Naive thymus-derived CD4-positive, alpha-beta T cell (primary cell): ENCODE data around the gene FBXO40. TPM values are rescaled to one million over a fixed set of nuclear protein-coding genes. Genes with fewer than 3 reads are reported as not detected.
A peak's percentile ranks its signal among the peaks of the same experiment; 100 is the strongest.

Experiments
- ATAC-seq: fragments of 150-1000 bp; cut with Tn5 transposase; 2 replicates; pipeline ENCODE4 v1.10.0; 2021; ENCODE audit warnings: mild to moderate bottlenecking, moderate library complexity
- CTCF ChIA-PET: fragments of 350-600 bp; sonication (Branson Sonifier 250); formaldehyde crosslinking; loops from one replicate; lab custom pipeline; 2021; ENCODE audit warnings: antibody characterized with exemption; lab: Charles Lee
- POLR2A ChIA-PET: fragments of 350-600 bp; sonication (Branson Sonifier 250); formaldehyde crosslinking; loops from one replicate; lab custom pipeline; 2021; ENCODE audit warnings: antibody characterized with exemption, inconsistent platforms; lab: Charles Lee
- DNase-seq, 9 donors: peaks; one replicate each; pipeline versions ENCODE4 v3.0.0 to v3.0.0-alpha.2; 2020 to 2022; ENCODE audit warnings: mixed read lengths in 1 of 9
- H3K27ac ChIP-seq: one replicate; pipeline ENCODE4 v1.7.0; 2013; ENCODE audit warnings: mild to moderate bottlenecking, low read depth, low read length, moderate library complexity
- H3K27me3 ChIP-seq, 2 donors: one replicate each; pipeline ENCODE4 v1.7.0; 2013; ENCODE audit warnings: low read length in 2 of 2, mild to moderate bottlenecking in 2 of 2, moderate library complexity in 2 of 2; ENCODE audit not compliant: control insufficient read depth in 2 of 2, insufficient read depth in 2 of 2
- H3K36me3 ChIP-seq, 3 experiments: 1 replicate in 2 of 3; 2 replicates in 1 of 3; pipeline ENCODE4 v1.7.0; 2013; ENCODE audit warnings: low read length in 3 of 3, mild to moderate bottlenecking in 3 of 3, moderate library complexity in 1 of 3; ENCODE audit not compliant: insufficient read depth in 3 of 3, control insufficient read depth in 2 of 3
- H3K4me1 ChIP-seq, 2 donors: one replicate each; pipeline ENCODE4 v1.7.0; 2013; ENCODE audit warnings: low read length in 2 of 2, mild to moderate bottlenecking in 2 of 2, moderate library complexity in 1 of 2; ENCODE audit not compliant: control insufficient read depth in 2 of 2, insufficient read depth in 2 of 2
- H3K4me3 ChIP-seq: 2 replicates; pipeline ENCODE4 v1.7.0; 2013; ENCODE audit warnings: mild to moderate bottlenecking, low read length
- H3K9me3 ChIP-seq, 3 experiments: 1 replicate in 2 of 3; 2 replicates in 1 of 3; pipeline ENCODE4 v1.7.0; 2013; ENCODE audit warnings: low read length in 3 of 3; ENCODE audit not compliant: control insufficient read depth in 2 of 3
- H3K27ac Mint-ChIP-seq, 9 donors: one replicate each; pipeline ENCODE4 v1.8.0; 2020 to 2022; ENCODE audit warnings: mixed read lengths in 9 of 9, mild to moderate bottlenecking in 8 of 9, moderate library complexity in 5 of 9, inconsistent platforms in 2 of 9
- H3K27me3 Mint-ChIP-seq, 5 donors: one replicate each; pipeline ENCODE4 v1.8.0; 2021 to 2022; ENCODE audit warnings: mixed read lengths in 5 of 5, mild to moderate bottlenecking in 1 of 5
- H3K36me3 Mint-ChIP-seq, 5 donors: one replicate each; pipeline ENCODE4 v1.8.0; 2020 to 2022; ENCODE audit warnings: mixed read lengths in 5 of 5, mild to moderate bottlenecking in 3 of 5, inconsistent platforms in 1 of 5
- H3K4me1 Mint-ChIP-seq, 7 donors: one replicate each; pipeline ENCODE4 v1.8.0; 2020 to 2022; ENCODE audit warnings: mixed read lengths in 7 of 7, mild to moderate bottlenecking in 3 of 7, inconsistent platforms in 1 of 7
- H3K4me3 Mint-ChIP-seq, 10 donors: one replicate each; pipeline ENCODE4 v1.8.0; 2020 to 2022; ENCODE audit warnings: mild to moderate bottlenecking in 10 of 10, mixed read lengths in 10 of 10, moderate library complexity in 6 of 10, inconsistent platforms in 2 of 10
- H3K9me3 Mint-ChIP-seq, 11 donors: one replicate each; pipeline ENCODE4 v1.8.0; 2020 to 2022; ENCODE audit warnings: mixed read lengths in 11 of 11, mild to moderate bottlenecking in 4 of 11, inconsistent platforms in 1 of 11, moderate library complexity in 1 of 11
- intact Hi-C, 2 donors: fragments of 100-400 bp; cut with micrococcal nuclease; formaldehyde crosslinking; loops; one replicate each; pipeline ENCODE4 v1.15.1; 2023
- polyA plus RNA-seq, 2 donors: library from polyadenylated mRNA; unstranded; fragments of 300-500 nt; fragmentation: Illumina TruSeq; gene quantifications; one replicate each; pipeline ENCODE4 v1.2.3, GENCODE V29; 2021
- total RNA-seq, 6 experiments: library from RNA in 5 of 6; stranded (reverse) in 5 of 6; gene quantifications; 1 replicate in 5 of 6; 2 replicates in 1 of 6; pipeline ENCODE4 v1.2.3 and lab custom pipeline; 2021 to 2026

Gene FBXO40
- total and polyA plus RNA-seq, 7 experiments from 2014 or later = 0.12 to 0.17 TPM; not detected in 5

DNA sequence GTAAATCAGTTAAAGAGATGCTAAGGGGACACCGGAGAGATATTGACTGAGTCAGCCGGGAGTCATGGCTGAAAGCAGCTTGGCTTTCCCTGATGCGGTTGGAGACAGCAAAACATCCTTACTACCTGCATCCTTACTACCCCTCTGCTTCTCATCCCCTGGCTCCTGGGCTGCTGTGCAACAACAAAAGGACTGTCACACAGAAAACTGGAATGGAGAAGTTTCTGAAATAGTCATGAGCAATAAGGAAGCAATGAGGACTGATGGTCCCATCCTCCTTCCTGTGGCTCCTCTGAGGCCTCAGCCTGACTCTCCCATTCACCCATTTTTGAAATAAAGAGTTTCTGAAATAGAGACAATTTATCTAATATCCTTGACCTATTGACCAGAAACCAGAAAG lies 66.4 kb downstream of the FBXO40 start:
- H3K9me3 ChIP-seq = no peaks in the 10 kb centered on the region
- no peak for DNase-seq
- peaks cover 46 to 74% (median 65%) of the 10 kb centered on the region in 7 donors for H3K4me1 Mint-ChIP-seq
- H3K27ac ChIP-seq = peak overlapping the region; percentile 90
- H3K27me3 ChIP-seq = no peaks in the 10 kb centered on the region
- H3K4me1 ChIP-seq = peaks cover 41 to 49% of the 10 kb centered on the region in 2 donors
- POLR2A ChIA-PET = interaction anchor here (1.2 to 1.9 kb wide), 4 partner anchors 9 to 170 kb away, joined by 4 to 9 read pairs (median 6); partner anchors contain the start of gene POLQ
- intact Hi-C loops = loop anchor here in 1 of 2 donors (10.0 kb wide), 2 partner anchors 225 to 435 kb away; no protein-coding TSS in a partner anchor
- peak overlapping the region; percentile 82 to 99 (median 95) for H3K4me3 Mint-ChIP-seq
- H3K27me3 Mint-ChIP-seq = no peaks in the 10 kb centered on the region
- H3K36me3 Mint-ChIP-seq = peaks cover 7 to 72% (median 45%) of the 10 kb centered on the region in 5 donors
- no peak for ATAC-seq
- H3K4me3 ChIP-seq = peak overlapping the region; percentile 90
- CTCF ChIA-PET = no interaction called here
- peak overlapping the region; percentile 96 to 100 (median 99) for H3K27ac Mint-ChIP-seq
- H3K9me3 Mint-ChIP-seq = peaks cover 0 to 4% (median 0%) of the 10 kb centered on the region in 11 donors
- H3K36me3 ChIP-seq = peaks cover 0 to 37% (median 14%) of the 10 kb centered on the region in 3 experiments

DNA sequence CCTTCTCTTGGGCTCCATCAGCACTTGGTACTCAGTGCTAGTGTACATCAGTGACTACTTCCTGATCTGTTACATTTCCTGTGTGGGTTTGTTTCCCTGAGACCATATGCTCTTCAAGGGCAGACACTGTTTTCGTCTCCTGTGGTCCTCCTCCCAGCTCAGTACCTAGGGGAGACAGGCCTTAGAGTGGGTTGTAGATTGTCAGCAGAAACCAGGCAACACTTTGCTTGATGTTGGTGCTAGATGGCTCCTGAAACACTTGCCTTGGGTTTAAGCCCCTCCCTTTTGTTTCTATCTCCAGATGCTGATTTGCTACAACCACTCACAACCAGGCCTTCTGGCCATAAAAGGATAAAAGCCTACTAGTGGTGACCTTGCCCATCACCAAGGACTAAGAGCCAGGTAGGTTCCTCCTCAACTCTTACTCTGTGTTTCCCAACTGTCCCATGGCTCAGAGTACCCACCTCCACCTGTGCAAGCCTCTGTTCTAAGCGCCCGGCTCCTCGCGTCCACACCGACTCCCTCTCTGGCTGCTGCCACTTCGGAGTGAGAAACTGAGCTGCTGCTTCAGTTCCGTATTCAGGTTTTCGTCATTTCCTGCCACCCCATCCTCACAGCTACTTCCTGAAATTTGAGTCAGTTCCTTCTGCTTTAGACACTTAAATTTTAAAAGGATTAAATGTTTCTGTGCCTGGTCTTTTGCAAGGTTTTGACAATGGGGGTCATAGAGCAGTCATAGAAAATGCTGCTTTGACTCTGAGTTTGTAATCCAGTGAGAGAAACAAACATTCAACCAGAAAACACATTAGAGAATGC lies 67.4 kb downstream of the FBXO40 start, which contains the start of gene HCLS1:
Gene HCLS1, minus strand, starts transcription at position 548 of the 816 bp plus-strand sequence. CDS start 2,556 bp downstream, outside the sequence.
- H3K27me3 Mint-ChIP-seq = no peaks in the 10 kb centered on the region
- H3K4me1 Mint-ChIP-seq = peaks cover 41 to 68% (median 57%) of the 10 kb centered on the region in 7 donors
- Histone ChIP-seq H3K27me3 (no peaks in the 10 kb centered on the region), H3K4me3 (peak within 1 kb of the TSS; percentile 90), H3K9me3 (no peaks in the 10 kb centered on the region), H3K4me1 (peaks cover 34 to 41% of the 10 kb centered on the region in 2 donors), H3K27ac (peak within 1 kb of the TSS; percentile 90), H3K36me3 (peaks cover 0 to 42% (median 18%) of the 10 kb centered on the region in 3 experiments)
- ATAC-seq = peak; percentile 87
- CTCF ChIA-PET = no interaction called here
- POLR2A ChIA-PET = interaction anchor here (0.6 to 2.5 kb wide), 18 partner anchors 9 to 1925 kb away, joined by 3 to 17 read pairs (median 4); partner anchors contain the start of genes EAF2, GOLGB1, IQCB1 and KPNA1
- intact Hi-C loops = loop anchor here (1.0 to 10.0 kb wide), 16 partner anchors 58 to 1924 kb away; partner anchors contain the start of genes EAF2 (in 2 of the 2), FAM162A (in 2 of the 2), GOLGB1 (in 2 of the 2) and HSPBAP1 (in 2 of the 2)
- peak within 1 kb of the TSS; percentile 96 to 100 (median 99) for H3K27ac Mint-ChIP-seq
- peaks cover 0 to 4% (median 0%) of the 10 kb centered on the region in 11 donors for H3K9me3 Mint-ChIP-seq
- H3K4me3 Mint-ChIP-seq = peak within 1 kb of the TSS; percentile 82 to 99 (median 95)
- DNase-seq = peak; percentile 60 to 87 (median 79)
- peaks cover 11 to 74% (median 47%) of the 10 kb centered on the region in 5 donors for H3K36me3 Mint-ChIP-seq

DNA sequence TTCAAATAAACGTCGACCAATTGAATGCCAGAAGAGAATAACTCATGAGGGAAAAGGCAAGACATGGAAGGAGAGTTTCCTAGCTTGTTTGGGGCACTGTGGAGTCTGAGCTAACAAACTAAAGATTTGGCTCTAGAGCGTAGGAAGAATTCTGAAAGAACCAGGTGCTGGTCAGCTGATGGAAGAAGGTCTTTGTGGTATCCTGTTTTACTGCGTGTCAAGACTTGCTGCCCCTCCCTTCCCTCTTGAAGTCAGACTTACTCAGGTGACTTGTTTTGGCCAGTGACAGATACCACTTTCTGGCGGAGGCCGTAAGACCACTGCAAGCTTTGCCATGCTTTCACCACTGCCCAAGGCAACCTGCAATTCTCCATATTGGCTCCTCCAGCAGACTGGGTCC lies 68.2 kb downstream of the FBXO40 start:
- Histone ChIP-seq H3K4me1 (peaks cover 34 to 41% of the 10 kb centered on the region in 2 donors), H3K36me3 (peaks cover 0 to 44% (median 12%) of the 10 kb centered on the region in 3 experiments), H3K9me3 (no peaks in the 10 kb centered on the region), H3K27me3 (no peaks in the 10 kb centered on the region), H3K27ac (peak overlapping the region; percentile 90), H3K4me3 (no peak overlapping the region)
- H3K4me3 Mint-ChIP-seq = peak overlapping the region in 6 of 10 donors; percentile 16 to 99 (median 89)
- peaks cover 35 to 62% (median 52%) of the 10 kb centered on the region in 7 donors for H3K4me1 Mint-ChIP-seq
- peaks cover 0 to 4% (median 0%) of the 10 kb centered on the region in 11 donors for H3K9me3 Mint-ChIP-seq
- H3K36me3 Mint-ChIP-seq = peaks cover 14 to 73% (median 47%) of the 10 kb centered on the region in 5 donors
- ATAC-seq (no peak), DNase-seq (no peak)
- ChIA-PET CTCF (no interaction called here), POLR2A (interaction anchor here (0.6 to 2.5 kb wide), 18 partner anchors 8 to 1924 kb away, joined by 3 to 17 read pairs (median 4); partner anchors contain the start of genes EAF2, GOLGB1, IQCB1 and KPNA1)
- H3K27ac Mint-ChIP-seq = peak overlapping the region; percentile 96 to 100 (median 99)
- intact Hi-C loops = loop anchor here (2.0 to 10.0 kb wide), 9 partner anchors 57 to 1923 kb away; partner anchors contain the start of genes HSPBAP1 (in 2 of the 2), FAM162A (in 1 of the 2), GSK3B (in 1 of the 2) and HACD2 (in 1 of the 2)
- no peaks in the 10 kb centered on the region for H3K27me3 Mint-ChIP-seq

DNA sequence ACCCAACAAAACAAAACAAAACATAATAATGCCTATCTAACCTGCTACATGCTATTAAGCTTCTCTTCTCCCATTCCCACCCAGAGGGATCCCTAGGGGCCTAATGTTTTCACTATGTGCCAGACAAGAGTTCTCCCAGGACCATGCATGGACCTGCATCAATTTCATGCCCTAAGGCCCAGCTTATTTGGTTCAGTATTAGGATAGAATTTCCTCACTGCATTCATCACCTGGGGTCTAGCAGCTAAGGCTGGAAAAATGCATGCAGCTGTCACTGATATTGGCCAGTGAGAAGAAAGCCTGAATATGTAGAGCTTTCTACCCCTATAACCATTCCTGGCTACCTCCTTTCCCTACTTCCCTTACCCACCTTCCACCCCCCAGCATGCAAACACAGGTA lies 69.6 kb downstream of the FBXO40 start:
- H3K4me3 ChIP-seq = no peak overlapping the region
- intact Hi-C loops = loop anchor here (5.0 to 10.0 kb wide), 4 partner anchors 720 to 1568 kb away; partner anchors contain the start of genes FAM162A (in 1 of the 2), GSK3B (in 1 of the 2), HSPBAP1 (in 1 of the 2) and MIX23 (in 1 of the 2)
- Mint-ChIP-seq H3K27me3 (no peaks in the 10 kb centered on the region), H3K9me3 (peaks cover 0 to 4% (median 0%) of the 10 kb centered on the region in 11 donors), H3K4me3 (no peak overlapping the region), H3K27ac (peak overlapping the region in 5 of 9 donors; percentile 52 to 99 (median 77)), H3K36me3 (peaks cover 13 to 67% (median 46%) of the 10 kb centered on the region in 5 donors), H3K4me1 (peaks cover 24 to 48% (median 38%) of the 10 kb centered on the region in 7 donors)
- ATAC-seq (no peak), DNase-seq (no peak)
- no peaks in the 10 kb centered on the region for H3K9me3 ChIP-seq
- no peaks in the 10 kb centered on the region for H3K27me3 ChIP-seq
- H3K4me1 ChIP-seq = peaks cover 26 to 35% of the 10 kb centered on the region in 2 donors
- no peak overlapping the region for H3K27ac ChIP-seq
- H3K36me3 ChIP-seq = peaks cover 0 to 44% (median 17%) of the 10 kb centered on the region in 3 experiments
- ChIA-PET CTCF (no interaction called here), POLR2A (interaction anchor here (2.5 kb wide), 1 partner anchor 753 kb away, joined by 10 read pairs; the partner anchor contains the start of gene WDR5B)

DNA sequence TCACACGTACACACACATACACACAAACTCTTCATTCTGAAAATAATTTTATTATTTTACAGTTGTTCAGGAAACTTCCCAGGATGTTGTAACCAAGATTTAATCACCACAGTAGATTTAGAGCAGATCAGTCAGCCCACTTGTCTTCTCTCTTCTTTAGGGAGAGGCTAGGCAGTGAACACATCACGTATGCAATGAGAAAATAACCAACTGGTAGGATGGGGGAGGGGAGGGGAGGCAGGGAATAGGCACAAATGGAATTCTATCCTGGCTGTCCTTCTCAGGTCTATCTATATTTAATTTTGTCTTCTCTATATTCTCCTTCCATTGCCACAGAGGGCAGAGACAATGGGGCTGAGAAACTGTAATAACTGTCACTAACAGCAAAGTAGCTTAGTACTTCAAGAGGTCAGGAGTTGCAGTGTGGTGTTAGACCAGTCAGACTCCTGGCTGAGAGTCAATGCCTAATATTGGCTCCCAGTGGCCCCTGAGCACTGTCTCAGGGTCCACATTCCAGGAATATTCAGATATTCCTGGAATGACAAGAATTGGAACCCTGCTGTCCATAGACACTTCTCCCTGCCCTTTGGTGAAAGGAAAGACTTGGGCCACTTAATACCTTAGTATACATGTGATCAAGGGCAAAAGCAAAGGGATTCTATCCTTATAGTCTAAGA lies 70.1 kb downstream of the FBXO40 start:
- no peak overlapping the region for H3K4me3 Mint-ChIP-seq

More for the DNA sequence above, 70.1 kb downstream of the FBXO40 start:
- ChIA-PET POLR2A (no interaction called here), CTCF (no interaction called here)
- peaks cover 0 to 4% (median 0%) of the 10 kb centered on the region in 11 donors for H3K9me3 Mint-ChIP-seq
- peaks cover 13 to 65% (median 41%) of the 10 kb centered on the region in 5 donors for H3K36me3 Mint-ChIP-seq
- Histone ChIP-seq H3K36me3 (peaks cover 0 to 43% (median 21%) of the 10 kb centered on the region in 3 experiments), H3K4me1 (peaks cover 26 to 29% of the 10 kb centered on the region in 2 donors), H3K9me3 (no peaks in the 10 kb centered on the region), H3K4me3 (no peak overlapping the region), H3K27ac (no peak overlapping the region), H3K27me3 (no peaks in the 10 kb centered on the region)
- no peaks in the 10 kb centered on the region for H3K27me3 Mint-ChIP-seq
- no peak for DNase-seq
- peak overlapping the region in 5 of 9 donors; percentile 17 to 99 (median 42) for H3K27ac Mint-ChIP-seq
- intact Hi-C loops = loop anchor here (5.0 to 10.0 kb wide), 4 partner anchors 719 to 1569 kb away; partner anchors contain the start of genes FAM162A (in 1 of the 2), GSK3B (in 1 of the 2), HSPBAP1 (in 1 of the 2) and MIX23 (in 1 of the 2)
- peaks cover 19 to 43% (median 32%) of the 10 kb centered on the region in 7 donors for H3K4me1 Mint-ChIP-seq
- ATAC-seq = no peak
